NCI-H1105 treated with DMSO at 0.1 percent for 48 hours (cell line): ENCODE measurements around the gene SUGP2.
"Not testable (repeated sequence)": the region's sequence is repeated elsewhere in the genome, so short reads cannot be mapped to it uniquely, and the experiment has no call there.

Source experiments
- DNase-seq: peaks from one replicate; lab custom pipeline; 2025; lab: John Stamatoyannopoulos, UW

Gene SUGP2

DNA sequence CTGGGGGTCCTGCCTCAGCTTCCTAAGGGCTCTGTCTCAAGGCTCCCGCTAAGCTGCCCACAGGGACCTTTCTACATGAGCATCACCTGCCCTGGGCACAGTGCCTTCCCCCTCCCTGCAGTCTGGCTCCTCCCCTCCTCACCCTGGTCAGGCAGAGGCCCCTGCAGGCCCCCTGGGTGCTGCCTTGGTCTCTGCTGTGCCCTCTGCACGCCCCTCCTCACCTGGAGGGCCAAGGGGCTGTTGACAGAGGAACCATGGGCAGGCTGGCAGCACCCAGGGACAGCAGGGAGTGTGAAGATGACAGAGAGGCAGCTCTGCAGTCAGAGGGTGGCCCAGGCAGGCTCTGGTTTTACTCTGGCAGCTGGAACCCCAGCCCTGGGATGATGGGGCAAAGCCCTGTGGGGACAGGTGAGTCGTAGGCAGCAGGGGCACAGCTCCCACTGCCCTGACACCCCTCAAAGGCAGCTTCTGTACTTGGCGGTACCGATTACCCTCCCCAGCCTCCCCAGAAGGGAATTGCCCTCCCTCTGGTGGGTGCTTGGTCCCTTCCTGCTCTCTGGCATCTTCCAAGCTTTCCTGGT lies 43.1 kb downstream of the SUGP2 start:
- no peak for DNase-seq

- DNase-seq: no peak
Measured at GRCh38 chr19:18989316-18989715, 44.0 kb downstream of the SUGP2 start.

DNA sequence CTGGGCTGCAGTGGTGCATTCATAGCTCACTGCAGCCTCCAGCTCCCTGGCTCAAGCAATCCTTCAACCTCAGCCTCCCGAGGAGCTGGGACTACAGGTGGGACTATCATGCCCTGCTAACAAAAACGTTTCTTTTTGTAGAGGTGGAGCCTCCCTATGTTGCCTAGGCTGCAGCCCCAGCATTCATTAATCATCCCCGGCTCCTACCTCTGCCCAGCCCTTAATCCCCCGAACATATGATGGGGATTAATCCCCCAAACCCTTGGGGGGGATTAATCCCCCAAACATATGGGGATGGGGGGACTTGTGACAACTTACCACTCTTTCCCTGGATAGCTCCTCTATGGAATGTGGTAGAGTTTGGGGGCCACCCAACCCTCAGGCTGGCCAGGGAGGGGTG lies 45.9 kb downstream of the SUGP2 start:
- no peak for DNase-seq

GRCh38 chr19:18985257-18985656 lies 48.1 kb downstream of the SUGP2 start:
- no peak for DNase-seq

- DNase-seq: no peak
Measured at GRCh38 chr19:18984251-18984650, 49.1 kb downstream of the SUGP2 start.

- DNase-seq: no peak
Measured at GRCh38 chr19:18982669-18983068, 50.6 kb downstream of the SUGP2 start.

- DNase-seq: no peak
Measured at GRCh38 chr19:18980432-18981020, 52.8 kb downstream of the SUGP2 start.

- DNase-seq: no peak
Measured at GRCh38 chr19:18978616-18979015, 54.7 kb downstream of the SUGP2 start.

- DNase-seq: no peak
Measured at GRCh38 chr19:18975869-18976268, 57.4 kb downstream of the SUGP2 start.

DNA sequence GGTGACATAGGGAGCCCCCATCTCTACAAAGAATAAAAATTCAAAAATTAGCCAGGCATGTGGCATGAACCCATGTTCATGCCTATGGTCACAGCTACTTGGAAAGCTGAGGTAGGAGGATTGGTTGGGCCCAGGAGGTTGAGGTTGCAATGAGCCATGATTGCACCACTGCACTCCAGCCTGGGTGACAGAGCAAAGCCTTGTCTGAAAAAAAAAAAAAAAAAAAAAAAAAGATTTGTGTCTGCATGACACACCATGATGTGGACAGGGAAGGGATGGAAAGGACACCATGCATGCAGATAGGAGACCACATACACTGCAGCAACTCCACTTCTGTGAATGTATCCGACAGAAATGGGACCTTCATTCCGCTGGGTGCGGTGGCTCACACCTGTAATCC lies 58.3 kb downstream of the SUGP2 start:
- no peak for DNase-seq

DNA sequence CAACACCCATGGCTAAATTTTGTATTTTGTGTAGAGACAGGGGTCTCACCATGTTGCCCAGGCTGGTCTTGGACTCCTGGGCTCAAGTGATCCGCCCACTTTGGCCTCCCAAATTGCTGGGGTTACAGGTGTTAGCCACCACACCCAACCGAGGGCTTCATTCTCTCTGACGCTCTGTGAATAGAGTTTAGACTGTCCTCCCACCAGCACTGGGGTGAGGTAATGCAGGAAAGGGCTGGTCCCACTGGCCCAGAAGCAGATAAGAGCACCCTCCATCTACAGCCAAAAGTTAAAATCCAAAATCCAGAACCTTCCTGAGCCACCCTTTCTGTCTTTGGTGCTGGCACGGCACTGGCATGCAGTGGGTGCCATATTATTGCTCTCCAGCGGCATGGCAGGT lies 60.5 kb downstream of the SUGP2 start:
- DNase-seq: no peak

GRCh38 chr19:18972301-18972811 lies 61.0 kb downstream of the SUGP2 start:
- DNase-seq: no peak

- DNase-seq: no peak
Measured at GRCh38 chr19:18969931-18970659, 63.2 kb downstream of the SUGP2 start.

- no peak for DNase-seq
Measured at GRCh38 chr19:18967358-18968146, 65.8 kb downstream of the SUGP2 start.

DNA sequence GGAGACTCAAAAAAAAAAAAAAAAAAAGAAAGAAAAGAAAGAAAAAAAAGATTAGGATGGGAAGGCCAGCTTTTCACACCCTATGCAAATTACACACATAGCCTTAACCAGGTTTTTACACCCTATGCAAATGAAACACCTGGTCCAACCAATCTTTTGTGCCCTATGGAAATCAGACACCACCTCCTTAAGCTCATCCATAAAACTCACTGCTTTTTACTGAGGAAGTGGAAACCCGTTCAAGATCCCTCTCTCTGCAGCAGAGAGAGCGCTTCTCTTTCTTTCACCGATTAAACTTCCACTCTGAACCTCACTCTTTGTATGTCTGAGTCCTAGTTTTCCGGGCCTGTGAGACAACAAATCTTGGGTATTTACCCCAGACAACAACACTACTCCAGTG lies 67.0 kb downstream of the SUGP2 start:
- DNase-seq: no peak

- DNase-seq: no peak
Measured at GRCh38 chr19:18964121-18964520, 69.2 kb downstream of the SUGP2 start.

GRCh38 chr19:18961767-18962620 lies 71.3 kb downstream of the SUGP2 start:
- DNase-seq: no peak

DNA sequence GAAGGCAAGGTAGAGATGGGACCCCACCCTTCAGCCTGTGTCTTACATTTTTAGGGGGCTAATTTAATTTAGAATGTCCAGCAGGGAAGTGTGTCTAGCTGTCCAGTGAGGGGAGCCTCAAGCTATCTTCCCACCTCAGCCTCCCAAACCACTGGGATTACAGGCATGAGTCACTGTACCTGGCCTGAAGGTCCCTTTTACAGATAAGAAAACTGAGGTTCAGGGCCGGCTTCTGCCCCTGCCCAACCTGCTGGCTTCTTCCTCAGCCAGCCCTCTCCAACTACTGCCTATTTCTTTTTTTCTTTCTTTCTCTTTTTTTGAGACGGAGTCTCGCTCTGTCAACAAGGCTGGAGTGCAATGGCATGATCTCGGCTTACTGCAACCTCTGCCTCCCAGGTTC lies 72.9 kb downstream of the SUGP2 start:
- DNase-seq: no peak

DNA sequence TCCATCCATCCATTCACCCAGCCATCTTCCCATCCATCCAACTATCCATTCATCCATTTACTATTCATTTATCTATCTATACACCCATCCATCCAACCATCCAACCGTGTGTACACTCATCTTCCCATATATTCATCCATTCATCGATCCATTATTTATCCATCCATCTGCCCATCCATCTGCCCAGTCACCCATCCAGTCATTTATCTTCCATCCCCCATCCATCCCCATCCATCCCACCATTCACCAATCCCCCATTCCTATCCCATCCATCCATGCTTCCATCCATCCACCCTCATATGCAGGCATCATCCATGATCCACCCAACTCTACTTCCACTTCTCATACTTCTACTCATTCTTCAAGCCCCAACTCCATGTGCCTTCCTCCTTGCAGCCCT lies 78.3 kb downstream of the SUGP2 start:
- no peak for DNase-seq

- no peak for DNase-seq
Measured at GRCh38 chr19:18954094-18954493, 79.2 kb downstream of the SUGP2 start.

DNA sequence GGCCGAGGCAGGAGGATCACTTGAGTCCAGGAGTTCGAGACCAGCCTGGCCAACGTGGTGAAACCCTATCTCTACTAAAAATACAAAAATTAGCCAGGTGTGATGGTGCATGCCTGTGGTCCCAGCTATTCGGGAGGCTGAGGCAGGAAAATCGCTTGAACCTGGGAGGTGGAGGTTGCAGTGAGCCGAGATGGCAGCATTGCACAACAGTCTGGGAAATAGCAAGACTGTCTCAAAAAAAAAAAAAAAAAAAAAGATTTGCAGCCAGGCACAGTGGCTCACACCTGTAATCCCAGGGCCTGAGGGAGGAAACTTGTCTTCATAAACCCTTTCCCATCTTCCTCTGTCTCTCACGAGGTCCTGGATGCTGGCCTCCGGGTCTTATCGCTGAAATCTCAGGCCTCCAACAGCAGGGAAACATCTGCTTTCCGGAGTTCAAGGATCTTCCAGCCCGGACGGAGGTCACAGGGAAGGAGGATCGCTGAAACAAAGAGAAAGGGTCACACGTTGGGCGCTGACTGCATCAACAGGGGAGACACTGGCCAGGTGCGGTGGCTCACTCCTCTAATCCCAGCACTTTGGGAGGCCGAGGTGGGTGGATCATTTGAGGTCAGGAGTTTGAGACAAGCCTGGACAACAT lies 80.8 kb downstream of the SUGP2 start:
- DNase-seq: not testable (repeated sequence)
